SU-DHL-6 (cell line): ENCODE measurements around the gene ALDOC.

Experiments used
- H2AFZ ChIP-seq: fragments of 200-600 bp; sonication (generic); 2 replicates; pipeline ENCODE4 v1.6.1; 2014; ENCODE audit warnings: low read depth, mild to moderate bottlenecking, moderate library complexity, mixed read lengths, antibody characterized with exemption, low read length; ENCODE audit not compliant: severe bottlenecking
- H3F3A ChIP-seq: fragments of 200-600 bp; shearing (Covaris generic); 2 replicates; pipeline ENCODE4 v1.6.0; 2016; ENCODE audit warnings: antibody characterized with exemption, mild to moderate bottlenecking; ENCODE audit not compliant: insufficient read depth
- H3K27ac ChIP-seq: fragments of 200-600 bp; sonication (generic); 2 replicates; pipeline ENCODE4 v1.5.1; 2016; ENCODE audit warnings: low read depth, mild to moderate bottlenecking, low read length, moderate library complexity, mixed read lengths
- H3K27me3 ChIP-seq: fragments of 200-600 bp; sonication (generic), shearing (Covaris generic); 2 replicates; pipeline ENCODE4 v1.6.0; 2014; ENCODE audit warnings: mild to moderate bottlenecking, low read length
- H3K36me3 ChIP-seq: fragments of 200-600 bp; sonication (generic); 2 replicates; pipeline ENCODE4 v1.6.1; 2014; ENCODE audit warnings: mild to moderate bottlenecking, low read length, mixed read lengths
- H3K4me2 ChIP-seq: fragments of 300-600, 200-600 bp; shearing (Covaris generic), sonication (generic); 2 replicates; pipeline ENCODE4 v1.6.0; 2014; ENCODE audit warnings: low read length, low read depth, mild to moderate bottlenecking; ENCODE audit not compliant: poor library complexity, severe bottlenecking
- H3K4me3 ChIP-seq: fragments of 200-600 bp; sonication (generic); 2 replicates; pipeline ENCODE4 v1.5.1; 2014; ENCODE audit warnings: antibody characterized with exemption, low read length, mild to moderate bottlenecking, mixed read lengths; ENCODE audit not compliant: insufficient read depth, poor library complexity, severe bottlenecking
- H3K79me2 ChIP-seq: fragments of 200-600 bp; sonication (generic); 2 replicates; pipeline ENCODE4 v1.6.1; 2014; ENCODE audit warnings: mild to moderate bottlenecking, low read length, moderate library complexity; ENCODE audit not compliant: insufficient read depth
- H3K9ac ChIP-seq: fragments of 200-600 bp; sonication (generic); 2 replicates; pipeline ENCODE4 v1.7.0; 2014; ENCODE audit warnings: mild to moderate bottlenecking, low read length
- H3K9me2 ChIP-seq: fragments of 200-600 bp; sonication (generic); replicated peaks from 2 replicates; pipeline ENCODE4 v1.6.1; 2014; ENCODE audit warnings: low read length; ENCODE audit not compliant: insufficient read depth
- H3K9me3 ChIP-seq: fragments of 200-600 bp; sonication (generic); 2 replicates; pipeline ENCODE4 v1.6.1; 2014; ENCODE audit warnings: low read length, mixed read lengths; ENCODE audit not compliant: insufficient read depth
- H4K20me1 ChIP-seq: fragments of 200-600 bp; sonication (generic); 2 replicates; pipeline ENCODE4 v1.6.1; 2014; ENCODE audit warnings: low read depth, mild to moderate bottlenecking, antibody characterized with exemption, low read length, moderate library complexity, mixed read lengths
- CTCF ChIP-seq: fragments of 200-600 bp; sonication (generic); IDR thresholded peaks from one replicate; pipeline ENCODE4 v1.5.1; 2017; ENCODE audit warnings: antibody characterized with exemption, mild to moderate bottlenecking, low read length, moderate library complexity; ENCODE audit not compliant: insufficient read depth, poor library complexity, severe bottlenecking
- EZH2phosphoT487 ChIP-seq: fragments of 200-600 bp; sonication (generic), shearing (Covaris generic); conservative IDR thresholded peaks from 2 replicates; pipeline ENCODE4 v1.6.1; 2018; ENCODE audit warnings: mild to moderate bottlenecking, antibody characterized with exemption, low read length, moderate library complexity, mixed read lengths

Gene ALDOC

GRCh38 chr17:28545141-28545503 lies 31.6 kb downstream of the ALDOC start:
- H3K9ac ChIP-seq, result no peak overlapping the region
- no peak for TF ChIP-seq EZH2phosphoT487
- no peak for TF ChIP-seq CTCF
- no peaks in the 10 kb centered on the region for H4K20me1 ChIP-seq
- H3K36me3 ChIP-seq, result no peaks in the 10 kb centered on the region
- H2AFZ ChIP-seq, result no peak overlapping the region
- no peak overlapping the region for H3K4me3 ChIP-seq
- H3K9me3 ChIP-seq, result no peaks in the 10 kb centered on the region
- no peak overlapping the region for H3K27ac ChIP-seq
- H3K79me2 ChIP-seq, result no peaks in the 10 kb centered on the region
- H3K27me3 ChIP-seq, result no peaks in the 10 kb centered on the region
- H3K4me2 ChIP-seq, result no peak overlapping the region
- H3F3A ChIP-seq, result peaks cover 4% of the 10 kb centered on the region; the same call in 1 of the 2 replicates
- H3K9me2 ChIP-seq, result no peaks in the 10 kb centered on the region

- Histone ChIP-seq H3K27ac (no peak overlapping the region), H3K9ac (no peak overlapping the region), H3K27me3 (no peaks in the 10 kb centered on the region), H4K20me1 (no peaks in the 10 kb centered on the region), H3K9me2 (no peaks in the 10 kb centered on the region), H3K9me3 (no peaks in the 10 kb centered on the region), H3K4me2 (no peak overlapping the region), H3K36me3 (no peaks in the 10 kb centered on the region), H3K79me2 (no peaks in the 10 kb centered on the region), H3F3A (peaks cover 4% of the 10 kb centered on the region; the same call in 1 of the 2 replicates), H3K4me3 (no peak overlapping the region), H2AFZ (no peak overlapping the region)
- TF ChIP-seq CTCF, result no peak
- no peak for TF ChIP-seq EZH2phosphoT487
Measured at GRCh38 chr17:28544402-28545140, 32.1 kb downstream of the ALDOC start.

- Histone ChIP-seq H3K9me3 (no peaks in the 10 kb centered on the region), H3K27ac (no peak overlapping the region), H4K20me1 (no peaks in the 10 kb centered on the region), H3K4me2 (no peak overlapping the region), H3K9ac (no peak overlapping the region), H3K4me3 (no peak overlapping the region), H3K36me3 (no peaks in the 10 kb centered on the region), H3K79me2 (no peaks in the 10 kb centered on the region), H3F3A (no peaks in the 10 kb centered on the region), H2AFZ (no peak overlapping the region), H3K27me3 (no peaks in the 10 kb centered on the region), H3K9me2 (no peaks in the 10 kb centered on the region)
- TF ChIP-seq EZH2phosphoT487 (no peak), CTCF (no peak)
Measured at GRCh38 chr17:28541439-28541838, 35.3 kb downstream of the ALDOC start.
